HG03457 (cell line): Measurements from ENCODE around the gene ATF3.

Source experiments
- ATAC-seq: cut with Tn5 transposase; IDR thresholded peaks from one replicate; pipeline ENCODE4 v1.9.1; 2021; ENCODE audit warnings: moderate number of reproducible peaks; ENCODE audit not compliant: unreplicated experiment

The ATF3 gene

GRCh38 chr1:212586206-212587015 is 22.1 kb upstream of the ATF3 start:
- ATAC-seq, result peak; percentile 75

- no peak for ATAC-seq
These were observed 21.3 kb upstream of the ATF3 start for GRCh38 chr1:212587016-212587887.

- ATAC-seq, result no peak
These were observed 20.6 kb upstream of the ATF3 start for GRCh38 chr1:212587888-212588510.

GRCh38 chr1:212589446-212589845 is 19.1 kb upstream of the ATF3 start:
- no peak for ATAC-seq

- ATAC-seq, result no peak
These were observed 16.6 kb upstream of the ATF3 start for GRCh38 chr1:212591922-212592321.

GRCh38 chr1:212593821-212594251 is 14.7 kb upstream of the ATF3 start:
- ATAC-seq, result no peak

- no peak for ATAC-seq
These were observed 13.9 kb upstream of the ATF3 start for GRCh38 chr1:212594640-212595039.

GRCh38 chr1:212595229-212595628 is 13.3 kb upstream of the ATF3 start:
- ATAC-seq, result no peak

GRCh38 chr1:212595787-212596714 is 12.5 kb upstream of the ATF3 start:
- ATAC-seq, result peak; percentile 90

GRCh38 chr1:212596798-212597197 is 11.8 kb upstream of the ATF3 start:
- no peak for ATAC-seq

- no peak for ATAC-seq
These were observed 11.1 kb upstream of the ATF3 start for GRCh38 chr1:212597487-212597886.

- no peak for ATAC-seq
These were observed 8.3 kb upstream of the ATF3 start for GRCh38 chr1:212600071-212600915.

GRCh38 chr1:212600980-212601379 is 7.6 kb upstream of the ATF3 start:
- ATAC-seq, result no peak

GRCh38 chr1:212601524-212601923 is 7.0 kb upstream of the ATF3 start:
- ATAC-seq, result no peak

GRCh38 chr1:212605441-212606394 is 2.8 kb upstream of the ATF3 start:
- ATAC-seq, result no peak

- ATAC-seq, result no peak
These were observed 2.0 kb upstream of the ATF3 start for GRCh38 chr1:212606395-212607205.

GRCh38 chr1:212607206-212607912 is 1.2 kb upstream of the ATF3 start:
- ATAC-seq, result no peak
